Measurements from ENCODE around the gene NCAM1.

- TF ChIP-seq POLR2A (IDR thresholded peaks at IDR 0.05; ENCODE audit: low read length) = no peak
- no peak for TF ChIP-seq GATA1 (IDR thresholded peaks at IDR 0.05; ENCODE audit: low read depth, low read length)
These were observed 142.9 kb downstream of the NCAM1 start for GRCh38 chr11:113103932-113104690.
